ENCODE measurements around the gene CBLC. TPM values are rescaled to one million over a fixed set of nuclear protein-coding genes. Genes with fewer than 3 reads are reported as not detected.

The CBLC gene
- total RNA-seq, 1 experiment from 2014 or later: 54.3 TPM

DNA sequence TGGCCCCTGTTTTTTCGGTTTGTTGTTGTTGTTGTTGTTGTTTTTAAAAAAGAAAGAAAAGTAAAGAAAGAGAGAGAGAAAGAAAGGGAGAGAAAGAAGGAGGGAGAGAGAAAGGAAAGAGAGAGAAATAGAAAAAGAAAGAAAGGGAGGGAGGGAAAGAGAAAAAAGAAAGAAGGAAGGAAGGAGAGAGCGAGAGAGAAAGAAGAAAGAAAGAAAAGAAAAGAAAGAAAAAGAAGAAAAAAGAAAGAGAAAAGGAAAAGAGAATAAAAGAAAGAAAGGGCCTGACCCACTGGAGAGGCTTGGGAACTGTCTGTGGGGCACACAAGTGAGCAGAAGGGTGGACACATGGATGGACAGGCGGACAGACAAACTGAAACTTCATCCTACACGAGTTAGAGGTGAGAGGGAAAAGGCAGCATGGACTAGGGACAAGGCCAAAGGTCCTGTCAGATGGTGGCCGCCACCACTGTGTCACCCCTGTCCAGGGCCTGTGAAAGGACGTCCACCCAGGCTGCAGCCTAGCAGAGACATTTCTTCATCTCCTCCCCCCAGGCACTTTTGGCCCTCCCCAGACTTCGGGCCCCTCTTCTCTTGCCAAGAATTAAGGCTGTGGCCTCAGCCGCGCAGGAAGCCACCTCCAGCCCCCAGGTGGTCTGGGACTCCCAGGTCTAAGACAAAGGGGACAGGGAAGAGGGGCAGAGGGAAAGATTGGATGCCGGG, 22.1 kb downstream of the CBLC start:
- Mint-ChIP-seq H3K36me3 (ENCODE audit: insufficient read depth, unreplicated experiment) (peaks cover 78% of the 10 kb centered on the region), H3K9me3 (ENCODE audit: low read depth, unreplicated experiment) (no peaks in the 10 kb centered on the region), H3K4me1 (ENCODE audit: low read depth, unreplicated experiment) (peaks cover 9% of the 10 kb centered on the region), H3K27ac (ENCODE audit: unreplicated experiment) (peak overlapping the region; percentile 3), H3K27me3 (ENCODE audit: unreplicated experiment) (no peaks in the 10 kb centered on the region), H3K4me3 (ENCODE audit: low read depth, unreplicated experiment) (no peak overlapping the region)
- CTCF ChIA-PET: interaction anchor here (0.5 to 1.0 kb wide), 2 partner anchors 15 to 108 kb away, joined by 3 read pairs; no protein-coding TSS in a partner anchor
- intact Hi-C loops (cut with micrococcal nuclease; ENCODE audit: unreplicated experiment): loop anchor here (1.0 kb wide), 1 partner anchor 46 kb away; no protein-coding TSS in a partner anchor
- BruUV-seq (replicated peaks): no TSS peak
- TF ChIP-seq, protein P1, sequence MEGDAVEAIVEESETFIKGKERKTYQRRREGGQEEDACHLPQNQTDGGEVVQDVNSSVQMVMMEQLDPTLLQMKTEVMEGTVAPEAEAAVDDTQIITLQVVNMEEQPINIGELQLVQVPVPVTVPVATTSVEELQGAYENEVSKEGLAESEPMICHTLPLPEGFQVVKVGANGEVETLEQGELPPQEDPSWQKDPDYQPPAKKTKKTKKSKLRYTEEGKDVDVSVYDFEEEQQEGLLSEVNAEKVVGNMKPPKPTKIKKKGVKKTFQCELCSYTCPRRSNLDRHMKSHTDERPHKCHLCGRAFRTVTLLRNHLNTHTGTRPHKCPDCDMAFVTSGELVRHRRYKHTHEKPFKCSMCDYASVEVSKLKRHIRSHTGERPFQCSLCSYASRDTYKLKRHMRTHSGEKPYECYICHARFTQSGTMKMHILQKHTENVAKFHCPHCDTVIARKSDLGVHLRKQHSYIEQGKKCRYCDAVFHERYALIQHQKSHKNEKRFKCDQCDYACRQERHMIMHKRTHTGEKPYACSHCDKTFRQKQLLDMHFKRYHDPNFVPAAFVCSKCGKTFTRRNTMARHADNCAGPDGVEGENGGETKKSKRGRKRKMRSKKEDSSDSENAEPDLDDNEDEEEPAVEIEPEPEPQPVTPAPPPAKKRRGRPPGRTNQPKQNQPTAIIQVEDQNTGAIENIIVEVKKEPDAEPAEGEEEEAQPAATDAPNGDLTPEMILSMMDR (IDR thresholded peaks at IDR 0.05; ENCODE audit: unreplicated experiment): no peak
- no peak for DNase-seq

DNA sequence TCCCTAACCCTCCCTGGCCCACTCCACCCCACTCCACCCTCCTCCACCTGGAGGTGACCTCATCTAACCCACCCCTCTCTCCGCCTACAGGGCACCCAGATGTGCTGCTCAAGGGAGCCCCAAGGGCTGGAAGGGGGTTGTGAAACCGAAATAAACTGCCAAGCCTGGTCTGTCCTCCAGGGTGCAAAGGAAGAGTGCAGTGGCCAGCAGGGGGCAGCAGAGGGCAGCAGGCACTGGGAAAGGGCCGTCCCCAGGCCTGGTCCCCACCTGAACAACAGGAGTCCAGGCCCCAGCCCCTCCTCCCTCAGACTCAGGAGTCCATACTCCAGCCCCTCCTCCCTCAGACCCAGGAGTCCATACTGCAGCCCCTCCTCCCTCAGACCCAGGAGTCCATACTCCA, 22.8 kb downstream of the CBLC start:
- no peaks in the 10 kb centered on the region for H3K27me3 Mint-ChIP-seq (ENCODE audit: unreplicated experiment)
- TF ChIP-seq, protein P1 (IDR thresholded peaks at IDR 0.05; ENCODE audit: unreplicated experiment): peak; percentile 99
- peak; percentile 96 for DNase-seq
- no peaks in the 10 kb centered on the region for H3K9me3 Mint-ChIP-seq (ENCODE audit: low read depth, unreplicated experiment)
- H3K36me3 Mint-ChIP-seq (ENCODE audit: insufficient read depth, unreplicated experiment): peaks cover 78% of the 10 kb centered on the region
- no TSS peak for BruUV-seq (replicated peaks)
- intact Hi-C loops (cut with micrococcal nuclease; ENCODE audit: unreplicated experiment): loop anchor here (1.0 kb wide), 1 partner anchor 45 kb away; no protein-coding TSS in a partner anchor
- no peak overlapping the region for H3K4me3 Mint-ChIP-seq (ENCODE audit: low read depth, unreplicated experiment)
- H3K27ac Mint-ChIP-seq (ENCODE audit: unreplicated experiment): no peak overlapping the region
- CTCF ChIA-PET: interaction anchor here (1.0 kb wide), 1 partner anchor 16 kb away, joined by 3 read pairs; no protein-coding TSS in a partner anchor
- peaks cover 9% of the 10 kb centered on the region for H3K4me1 Mint-ChIP-seq (ENCODE audit: low read depth, unreplicated experiment)

DNA sequence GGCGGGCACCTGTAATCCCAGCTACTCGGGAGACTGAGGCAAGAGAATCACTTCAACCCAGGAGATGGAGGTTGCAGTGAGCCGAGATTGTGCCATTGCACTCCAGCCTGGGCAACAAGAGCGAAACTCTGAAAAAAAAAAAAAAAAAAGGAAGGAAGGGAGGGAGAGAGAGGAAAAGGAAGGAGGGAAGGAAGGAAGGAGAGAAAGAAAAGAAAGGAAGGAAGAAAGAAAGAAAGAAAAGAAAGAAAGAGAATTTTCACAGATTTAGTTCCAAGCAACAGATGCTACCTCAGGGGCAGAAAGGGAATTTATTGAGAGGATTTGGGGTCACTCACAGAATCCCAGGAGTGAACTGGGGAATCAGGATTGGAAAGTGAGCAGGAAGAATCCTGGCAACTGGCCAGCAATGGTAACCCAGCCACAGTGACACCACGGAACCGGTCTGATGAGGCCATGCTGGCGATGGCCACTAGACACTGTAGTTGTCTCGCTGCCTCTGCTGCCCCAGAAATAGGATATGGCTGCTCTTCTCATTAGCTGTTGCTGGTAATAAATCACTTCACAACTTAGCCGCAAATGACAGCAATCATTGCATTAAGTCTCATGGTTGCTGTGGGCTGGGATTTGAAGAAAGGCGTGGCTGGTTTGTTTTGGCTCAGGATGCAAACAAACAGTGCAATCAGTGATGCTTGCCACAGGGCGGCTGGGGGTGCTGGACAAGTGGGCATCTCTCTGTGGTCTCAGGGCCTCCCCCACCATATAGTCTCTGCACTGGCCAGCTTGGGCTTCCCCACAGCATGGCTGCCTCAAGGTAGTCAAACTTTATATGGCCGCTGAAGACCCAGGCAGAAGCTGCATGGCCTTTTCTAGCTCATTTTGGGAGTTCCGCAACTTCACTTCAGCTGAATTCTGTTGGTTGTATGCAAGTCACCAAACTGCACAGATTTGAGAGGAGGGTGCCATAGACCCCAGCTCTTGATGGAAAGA, 26.0 kb downstream of the CBLC start:
- Mint-ChIP-seq H3K4me3 (ENCODE audit: low read depth, unreplicated experiment) (no peak overlapping the region), H3K27me3 (ENCODE audit: unreplicated experiment) (no peaks in the 10 kb centered on the region), H3K36me3 (ENCODE audit: insufficient read depth, unreplicated experiment) (peaks cover 67% of the 10 kb centered on the region), H3K9me3 (ENCODE audit: low read depth, unreplicated experiment) (no peaks in the 10 kb centered on the region), H3K4me1 (ENCODE audit: low read depth, unreplicated experiment) (peaks cover 31% of the 10 kb centered on the region), H3K27ac (ENCODE audit: unreplicated experiment) (peak overlapping the region; percentile 9)
- no TSS peak for BruUV-seq (replicated peaks)
- intact Hi-C loops (cut with micrococcal nuclease; ENCODE audit: unreplicated experiment): no loop called here
- CTCF ChIA-PET: interaction anchor here (0.7 to 1.2 kb wide), 4 partner anchors 8 to 108 kb away, joined by 3 to 10 read pairs (median 6); partner anchors contain the start of gene NECTIN2
- DNase-seq: no peak
- TF ChIP-seq, protein P1 (IDR thresholded peaks at IDR 0.05; ENCODE audit: unreplicated experiment): no peak

DNA sequence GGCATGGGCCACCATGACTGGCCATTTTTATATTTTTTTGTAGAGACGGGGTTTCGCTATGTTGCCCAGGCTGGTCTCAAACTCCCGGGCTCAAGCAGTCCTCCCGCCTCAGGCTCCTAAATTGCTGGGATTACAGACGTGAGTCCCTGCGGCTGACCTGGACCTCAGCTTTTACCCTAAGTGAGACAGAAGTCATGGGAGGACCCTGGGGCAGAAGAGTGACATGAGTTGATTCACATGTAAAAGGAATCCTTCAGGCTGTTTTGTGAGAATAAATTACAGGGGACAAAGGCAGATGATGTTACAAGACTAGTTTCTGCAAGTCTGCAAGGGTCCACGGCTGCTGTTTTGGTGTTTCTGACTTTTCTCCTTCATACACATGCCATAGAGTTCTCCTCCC, 28.6 kb downstream of the CBLC start:
- no peaks in the 10 kb centered on the region for H3K9me3 Mint-ChIP-seq (ENCODE audit: low read depth, unreplicated experiment)
- CTCF ChIA-PET: interaction anchor here (0.6 to 1.8 kb wide), 3 partner anchors 28 to 38 kb away, joined by 3 to 6 read pairs (median 4); no protein-coding TSS in a partner anchor
- H3K4me3 Mint-ChIP-seq (ENCODE audit: low read depth, unreplicated experiment): no peak overlapping the region
- no TSS peak for BruUV-seq (replicated peaks)
- intact Hi-C loops (cut with micrococcal nuclease; ENCODE audit: unreplicated experiment): no loop called here
- H3K27ac Mint-ChIP-seq (ENCODE audit: unreplicated experiment): no peak overlapping the region
- no peaks in the 10 kb centered on the region for H3K27me3 Mint-ChIP-seq (ENCODE audit: unreplicated experiment)
- H3K36me3 Mint-ChIP-seq (ENCODE audit: insufficient read depth, unreplicated experiment): peaks cover 62% of the 10 kb centered on the region
- TF ChIP-seq, protein P1 (IDR thresholded peaks at IDR 0.05; ENCODE audit: unreplicated experiment): no peak
- H3K4me1 Mint-ChIP-seq (ENCODE audit: low read depth, unreplicated experiment): peaks cover 22% of the 10 kb centered on the region
- DNase-seq: no peak

All from Calu3 (cell line).